ENCODE data around the gene SLC22A23. TPM values are rescaled to one million over a fixed set of nuclear protein-coding genes. Genes with fewer than 3 reads are reported as not detected.

Gene SLC22A23
- total RNA-seq, 1 donor from 2014 or later: 44.3 TPM

- no peak for DNase-seq
Observed at GRCh38 chr6:3316818-3317217, 140.0 kb downstream of the SLC22A23 start.

- no peak for DNase-seq
Observed at GRCh38 chr6:3316331-3316730, 140.5 kb downstream of the SLC22A23 start.

GRCh38 chr6:3315841-3316240 is 141.0 kb downstream of the SLC22A23 start:
- DNase-seq: no peak

GRCh38 chr6:3314621-3315467 is 142.0 kb downstream of the SLC22A23 start:
- DNase-seq: no peak

- no peak for DNase-seq
Observed at GRCh38 chr6:3314176-3314575, 142.7 kb downstream of the SLC22A23 start.

- DNase-seq: no peak
Observed at GRCh38 chr6:3312604-3313231, 144.1 kb downstream of the SLC22A23 start.

- DNase-seq: no peak
Observed at GRCh38 chr6:3311826-3312225, 145.0 kb downstream of the SLC22A23 start.

GRCh38 chr6:3310703-3311102 is 146.1 kb downstream of the SLC22A23 start:
- no peak for DNase-seq

- DNase-seq: no peak
Observed at GRCh38 chr6:3310051-3310448, 146.8 kb downstream of the SLC22A23 start.

- DNase-seq: no peak
Observed at GRCh38 chr6:3309391-3310050, 147.3 kb downstream of the SLC22A23 start.

- DNase-seq: no peak
Observed at GRCh38 chr6:3308106-3308505, 148.7 kb downstream of the SLC22A23 start.

GRCh38 chr6:3307436-3307835 is 149.4 kb downstream of the SLC22A23 start:
- DNase-seq: no peak

GRCh38 chr6:3306848-3307247 is 150.0 kb downstream of the SLC22A23 start:
- no peak for DNase-seq

GRCh38 chr6:3305831-3306230 is 151.0 kb downstream of the SLC22A23 start:
- no peak for DNase-seq

- DNase-seq: no peak
Observed at GRCh38 chr6:3305216-3305565, 151.7 kb downstream of the SLC22A23 start.

GRCh38 chr6:3304500-3305215 is 152.2 kb downstream of the SLC22A23 start:
- DNase-seq: no peak

- DNase-seq: no peak
Observed at GRCh38 chr6:3303795-3304411, 152.9 kb downstream of the SLC22A23 start.

- no peak for DNase-seq
Observed at GRCh38 chr6:3301506-3301905, 155.3 kb downstream of the SLC22A23 start.

GRCh38 chr6:3299221-3299620 is 157.6 kb downstream of the SLC22A23 start:
- no peak for DNase-seq

- DNase-seq: no peak
Observed at GRCh38 chr6:3297909-3298308, 158.9 kb downstream of the SLC22A23 start.

- DNase-seq: no peak
Observed at GRCh38 chr6:3297006-3297405, 159.8 kb downstream of the SLC22A23 start.

GRCh38 chr6:3296537-3296936 is 160.3 kb downstream of the SLC22A23 start:
- DNase-seq: no peak

Data from occipital lobe (tissue), 2 donors.